Stimulated activated CD8-positive, alpha-beta memory T cell treated with anti-CD3 and anti-CD28 coated beads, Interleukin-4, amount 100 ng/mL, for 24 hours (primary cell): ENCODE data around the gene TNPO3.

Experiments
- DNase-seq: peaks from one replicate; pipeline ENCODE4 v3.0.0-alpha.2; 2020; ENCODE audit warnings: low read depth

Gene TNPO3

GRCh38 chr7:128906766-128907559 lies 147.9 kb downstream of the TNPO3 start:
- no peak for DNase-seq

GRCh38 chr7:128906001-128906765 lies 148.7 kb downstream of the TNPO3 start:
- no peak for DNase-seq

- DNase-seq, result no peak
Measured at GRCh38 chr7:128904381-128905197, 150.3 kb downstream of the TNPO3 start.
